Frontal cortex (tissue), 4 donors: Measurements from ENCODE around the gene SUZ12. TPM values are rescaled to one million over a fixed set of nuclear protein-coding genes. Genes with fewer than 3 reads are reported as not detected.
"Not testable (repeated sequence)": the region's sequence is repeated elsewhere in the genome, so short reads cannot be mapped to it uniquely, and the experiment has no call there.

Experiments
- DNase-seq, 2 donors: peaks; one replicate each; pipeline ENCODE4 v3.0.0; 2012; ENCODE audit warnings: low spot score in 2 of 2
- FAIRE-seq: peaks from 2 replicates; lab custom pipeline; 2012; peaks lifted over from hg19 to GRCh38; lab: Jason Lieb, UNC
- small RNA-seq: library from RNA; depleted of rRNA; stranded (forward); fragments of <200 nt; gene quantifications from one replicate; pipeline ENCODE3, GENCODE V24; 2014
- total RNA-seq: library from RNA; depleted of rRNA; stranded (reverse); fragments of >200 nt; gene quantifications from one replicate; pipeline ENCODE4 v1.2.3, GENCODE V29; 2014
- donor health status: control.
- donor health status: control.
- donor health status: control.

The SUZ12 gene
- total RNA-seq, 1 donor from 2014 or later: 35.1 TPM

GRCh38 chr17:32022554-32022953 lies 85.7 kb downstream of the SUZ12 start:
- not testable (repeated sequence) for FAIRE-seq, DNase-seq

GRCh38 chr17:32027271-32027670 lies 90.5 kb downstream of the SUZ12 start:
- not testable (repeated sequence) for FAIRE-seq, DNase-seq

GRCh38 chr17:32033223-32033622 lies 96.4 kb downstream of the SUZ12 start:
- no peak for FAIRE-seq
- no peak for DNase-seq

GRCh38 chr17:32033812-32034211 lies 97.0 kb downstream of the SUZ12 start:
- DNase-seq, FAIRE-seq: not testable (repeated sequence)

GRCh38 chr17:32040246-32040645 lies 103.4 kb downstream of the SUZ12 start:
- not testable (repeated sequence) for FAIRE-seq

GRCh38 chr17:32041306-32041875 lies 104.6 kb downstream of the SUZ12 start:
- DNase-seq, FAIRE-seq: not testable (repeated sequence)

More at GRCh38 chr17:32040246-32040645, 103.4 kb downstream of the SUZ12 start:
- DNase-seq: not testable (repeated sequence)

- FAIRE-seq, DNase-seq: not testable (repeated sequence)
These were observed 105.5 kb downstream of the SUZ12 start for GRCh38 chr17:32042266-32042665.

GRCh38 chr17:32045611-32046010 lies 108.8 kb downstream of the SUZ12 start:
- FAIRE-seq, DNase-seq: not testable (repeated sequence)

- not testable (repeated sequence) for DNase-seq, FAIRE-seq
These were observed 110.9 kb downstream of the SUZ12 start for GRCh38 chr17:32047663-32048062.

Small RNA genes lying within 50 kb of the gene (small RNA-seq; reads per million reads assigned to genes)
- gene AC090616.4 (not detected), gene RNA5SP437 (not detected)

Other genes with a start within 250 kb of the SUZ12 start
- 35.1 TPM for gene COPRS, start 77.8 kb upstream of the SUZ12 start, total RNA-seq
- 30.6 TPM for gene UTP6, start 35.3 kb upstream of the SUZ12 start, total RNA-seq
- gene LRRC37B, start 70.4 kb downstream of the SUZ12 start, total RNA-seq: 91.7 TPM
- 156 TPM for gene RHOT1, start 205.5 kb downstream of the SUZ12 start, total RNA-seq